Loucy (cell line): Measurements from ENCODE around the gene BCL11A.

Experiments used
- H2AFZ ChIP-seq: fragments of 200-600 bp; sonication (generic); 2 replicates; pipeline ENCODE4 v1.6.0; 2016; ENCODE audit warnings: antibody characterized with exemption, mild to moderate bottlenecking, low read length, moderate library complexity
- H3F3A ChIP-seq: fragments of 200-600 bp; 2 replicates; pipeline ENCODE4 v1.6.0; 2016; ENCODE audit warnings: antibody characterized with exemption, low read depth, mild to moderate bottlenecking
- H3K27me3 ChIP-seq: fragments of 200-600 bp; sonication (generic); 2 replicates; pipeline ENCODE4 v1.6.1; 2014; ENCODE audit warnings: low read length, mild to moderate bottlenecking; ENCODE audit not compliant: insufficient read depth, poor library complexity, severe bottlenecking
- H3K36me3 ChIP-seq: fragments of 200-600 bp; sonication (generic); 2 replicates; pipeline ENCODE4 v1.6.1; 2016; ENCODE audit warnings: low read length; ENCODE audit not compliant: insufficient read depth
- H3K4me1 ChIP-seq: fragments of 200-600 bp; sonication (generic); 2 replicates; pipeline ENCODE4 v1.5.1; 2014; ENCODE audit warnings: low read length, mild to moderate bottlenecking; ENCODE audit not compliant: insufficient read depth, poor library complexity, severe bottlenecking
- H3K4me2 ChIP-seq: fragments of 200-600 bp; sonication (generic); 2 replicates; pipeline ENCODE4 v1.6.0; 2014; ENCODE audit warnings: antibody characterized with exemption, low read length, low read depth, mild to moderate bottlenecking; ENCODE audit not compliant: poor library complexity, severe bottlenecking
- H3K4me3 ChIP-seq: fragments of 200-600 bp; sonication (generic); 2 replicates; pipeline ENCODE4 v1.5.1; 2014; ENCODE audit warnings: low read length, mild to moderate bottlenecking, mixed read lengths; ENCODE audit not compliant: poor library complexity, severe bottlenecking
- H3K79me2 ChIP-seq: fragments of 200-600 bp; sonication (generic); 2 replicates; pipeline ENCODE4 v1.6.1; 2014; ENCODE audit warnings: low read length; ENCODE audit not compliant: insufficient read depth
- H3K9ac ChIP-seq: fragments of 200-600 bp; sonication (generic); 2 replicates; pipeline ENCODE4 v1.6.0; 2014; ENCODE audit warnings: mild to moderate bottlenecking, low read depth, low read length, moderate library complexity; ENCODE audit not compliant: poor library complexity, severe bottlenecking
- H3K9me2 ChIP-seq: fragments of 200-600 bp; sonication (generic); replicated peaks from 2 replicates; pipeline ENCODE4 v1.6.1; 2016; ENCODE audit warnings: low read depth, low read length, mixed read lengths
- H3K9me3 ChIP-seq: fragments of 200-600 bp; sonication (generic); 2 replicates; pipeline ENCODE4 v1.6.1; 2014; ENCODE audit warnings: mild to moderate bottlenecking, antibody characterized with exemption, low read length, low read depth; ENCODE audit not compliant: insufficient read depth
- H4K20me1 ChIP-seq: fragments of 200-600 bp; sonication (generic); 2 replicates; pipeline ENCODE4 v1.6.0; 2014; ENCODE audit warnings: antibody characterized with exemption, low read length, mild to moderate bottlenecking; ENCODE audit not compliant: insufficient read depth, poor library complexity, severe bottlenecking
- CTCF ChIP-seq: fragments of 200-600 bp; sonication (generic); conservative IDR thresholded peaks from 2 replicates; pipeline ENCODE4 v1.5.1; 2014; ENCODE audit warnings: mild to moderate bottlenecking, antibody characterized with exemption, low read length
- EZH2phosphoT487 ChIP-seq: fragments of 200-600 bp; IDR thresholded peaks from 2 replicates; pipeline ENCODE4 v1.6.1; 2018; ENCODE audit warnings: antibody characterized with exemption, mild to moderate bottlenecking, moderate library complexity, borderline replicate concordance

Gene BCL11A

GRCh38 chr2:60565472-60565871 is 12.0 kb upstream of the BCL11A start:
- no peaks in the 10 kb centered on the region for H3K36me3 ChIP-seq
- H3K9ac ChIP-seq: no peak overlapping the region
- H3K4me3 ChIP-seq: no peak overlapping the region
- no peaks in the 10 kb centered on the region for H3F3A ChIP-seq
- H3K27me3 ChIP-seq: peaks cover 4% of the 10 kb centered on the region
- H4K20me1 ChIP-seq: no peaks in the 10 kb centered on the region
- H3K4me1 ChIP-seq: peaks cover 5% of the 10 kb centered on the region
- H3K79me2 ChIP-seq: no peaks in the 10 kb centered on the region
- peak overlapping the region; percentile 34 for H3K4me2 ChIP-seq
- H3K9me2 ChIP-seq: no peaks in the 10 kb centered on the region
- TF ChIP-seq CTCF: peak; percentile 62
- no peak for TF ChIP-seq EZH2phosphoT487
- H3K9me3 ChIP-seq: no peaks in the 10 kb centered on the region
- H2AFZ ChIP-seq: no peak overlapping the region

- Histone ChIP-seq H3K36me3 (no peaks in the 10 kb centered on the region), H3K4me2 (no peak overlapping the region), H3K79me2 (no peaks in the 10 kb centered on the region), H2AFZ (no peak overlapping the region), H3K27me3 (no peaks in the 10 kb centered on the region), H3K9me3 (no peaks in the 10 kb centered on the region), H3K4me3 (no peak overlapping the region), H3K9me2 (no peaks in the 10 kb centered on the region), H3F3A (no peaks in the 10 kb centered on the region), H3K4me1 (peaks cover 21% of the 10 kb centered on the region), H3K9ac (no peak overlapping the region), H4K20me1 (no peaks in the 10 kb centered on the region)
- TF ChIP-seq CTCF (peak; percentile 79), EZH2phosphoT487 (no peak)
Measured at GRCh38 chr2:60560734-60561644, 7.5 kb upstream of the BCL11A start.

- no peak for TF ChIP-seq EZH2phosphoT487
- no peak for TF ChIP-seq CTCF
- Histone ChIP-seq H3K9me3 (no peaks in the 10 kb centered on the region), H3K9ac (no peak overlapping the region), H4K20me1 (no peaks in the 10 kb centered on the region), H3K4me2 (no peak overlapping the region), H3K79me2 (no peaks in the 10 kb centered on the region), H3K4me1 (peaks cover 19% of the 10 kb centered on the region), H3K36me3 (no peaks in the 10 kb centered on the region), H2AFZ (no peak overlapping the region), H3F3A (no peaks in the 10 kb centered on the region), H3K9me2 (no peaks in the 10 kb centered on the region), H3K4me3 (no peak overlapping the region), H3K27me3 (no peaks in the 10 kb centered on the region)
Measured at GRCh38 chr2:60559880-60560279, 6.4 kb upstream of the BCL11A start.
